GM18498 (cell line): ENCODE measurements around the gene GPX2.

Experiments used
- ATAC-seq: cut with Tn5 transposase; IDR thresholded peaks from one replicate; pipeline ENCODE4 v1.9.1; 2021; ENCODE audit warnings: mild to moderate bottlenecking, moderate library complexity; ENCODE audit not compliant: unreplicated experiment

GPX2 gene

DNA sequence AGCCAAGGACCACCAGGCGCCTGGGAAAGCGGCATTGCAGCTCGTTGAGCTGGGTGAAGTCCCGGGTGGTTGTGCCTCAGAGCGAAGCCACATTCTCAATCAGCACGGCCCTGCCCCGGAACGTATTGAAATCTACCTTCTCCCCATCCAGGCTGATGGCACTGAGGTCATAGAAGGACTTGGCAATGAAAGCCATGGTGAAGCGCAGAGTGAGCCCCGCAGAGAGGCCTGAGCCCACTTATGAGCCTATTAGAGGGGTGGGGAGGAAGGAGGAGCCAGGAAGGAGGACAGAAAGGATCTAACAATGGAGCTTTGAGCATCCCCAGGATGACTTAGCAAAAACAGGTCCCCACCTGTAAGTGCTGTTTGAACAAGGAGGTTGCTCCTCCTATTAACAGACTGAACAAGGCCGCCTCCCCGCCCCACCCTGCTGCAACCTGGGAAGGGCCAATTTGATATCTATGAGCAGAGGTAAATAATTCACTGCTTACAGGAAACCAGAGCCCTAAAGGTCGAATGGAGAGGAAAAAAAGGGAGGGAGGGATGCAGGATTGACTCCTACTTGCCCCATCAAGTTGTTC is at the start of gene GPX2:
TSS of gene GPX2 (minus strand) at position 215 of the 581 bp plus-strand sequence. CDS start at position 196, 19 bp downstream.
- no peak for ATAC-seq

DNA sequence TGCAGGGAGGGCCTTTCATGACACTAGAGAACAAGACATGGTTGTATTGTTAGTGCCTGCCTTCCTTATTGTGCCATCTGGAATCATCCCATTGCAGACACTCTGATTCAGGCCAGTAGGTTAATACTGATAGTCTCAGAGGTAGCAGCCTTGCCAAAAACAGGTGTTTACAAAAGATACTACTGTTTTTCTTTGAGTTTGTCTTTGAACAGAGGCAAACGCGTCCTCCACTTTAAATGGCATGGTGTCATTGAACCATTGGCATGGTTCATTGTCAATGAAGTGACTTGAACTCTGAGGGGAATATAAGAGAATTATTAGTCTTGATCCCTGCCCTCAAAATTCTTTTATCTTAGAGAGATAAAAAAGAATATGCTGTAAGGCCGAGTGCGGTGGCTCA is 48.4 kb upstream of the GPX2 start:
- no peak for ATAC-seq

DNA sequence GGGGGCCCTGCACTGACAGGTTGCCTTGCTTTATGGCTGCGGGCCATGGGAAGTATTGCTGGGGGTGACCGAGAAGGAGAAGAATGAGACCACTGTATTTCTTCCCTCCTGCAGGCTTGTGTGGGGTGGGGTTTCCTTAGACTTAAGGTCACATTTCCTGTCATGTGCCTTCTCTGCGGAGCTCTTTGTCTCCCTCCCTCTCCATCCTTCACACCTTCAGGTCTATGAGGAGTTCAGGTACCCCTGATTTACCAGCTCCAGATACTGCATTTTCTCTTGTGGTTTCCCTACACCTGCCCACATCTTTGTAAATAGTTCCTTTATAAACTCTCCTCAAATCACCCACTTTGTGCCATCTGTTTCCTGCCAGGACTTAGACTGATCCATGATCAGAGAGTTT is 47.8 kb upstream of the GPX2 start:
- no peak for ATAC-seq

DNA sequence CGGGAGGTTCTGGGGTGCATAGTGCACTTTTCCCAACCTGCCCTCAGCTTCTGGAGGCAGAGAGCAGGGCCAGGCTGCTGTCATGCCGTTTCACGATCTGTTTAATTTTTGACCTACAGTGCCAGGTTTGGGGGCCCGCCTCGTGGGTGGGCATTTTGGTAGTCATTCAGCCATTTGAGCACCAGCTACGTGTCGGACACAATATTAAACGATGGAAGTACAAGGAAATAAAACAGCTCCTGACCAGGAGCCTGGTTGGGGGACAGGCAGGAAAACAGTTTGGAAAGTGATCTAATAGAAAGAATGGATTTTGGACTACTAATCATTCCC is 44.9 kb upstream of the GPX2 start:
- no peak for ATAC-seq

DNA sequence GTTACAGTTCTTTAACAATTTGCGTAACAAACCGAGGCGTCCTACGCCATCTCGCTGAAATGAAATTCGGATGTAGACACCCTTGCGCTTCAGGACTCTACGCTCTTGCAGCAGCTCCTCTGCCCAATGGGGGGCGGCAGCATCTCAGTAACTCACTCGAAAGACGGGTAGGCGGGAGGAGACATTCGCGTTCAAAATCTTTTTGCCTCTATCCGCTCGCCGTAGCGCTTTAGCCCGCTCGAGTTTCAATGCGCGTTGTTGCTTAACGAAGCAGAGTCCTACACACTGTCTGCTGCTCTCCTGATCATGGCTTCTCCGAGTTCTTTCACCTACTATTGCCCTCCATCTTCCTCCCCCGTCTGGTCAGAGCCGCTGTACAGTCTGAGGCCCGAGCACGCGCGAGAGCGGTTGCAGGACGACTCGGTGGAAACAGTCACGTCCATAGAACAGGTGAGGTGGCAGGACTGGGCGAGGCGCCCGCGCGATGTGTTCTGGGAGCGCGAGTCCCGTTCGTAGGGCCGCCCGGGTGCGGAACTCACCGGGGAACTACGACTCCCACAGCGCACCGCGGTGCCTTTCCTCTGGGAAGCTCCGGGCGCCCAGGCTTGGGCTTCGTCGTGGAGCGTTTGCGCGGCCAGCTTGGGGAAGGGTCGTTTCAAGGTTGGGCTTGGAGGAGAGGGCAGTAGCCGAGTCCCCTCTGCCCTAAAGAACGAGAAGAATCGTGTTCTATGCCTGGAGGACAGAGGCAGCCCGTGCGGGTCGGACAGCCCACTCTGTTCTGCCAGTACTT is 44.3 kb upstream of the GPX2 start, which contains the start of gene FNTB:
TSS of gene FNTB (plus strand) at position 248 of the 790 bp plus-strand sequence. CDS start at position 307, 59 bp downstream.
- peak; percentile 94 for ATAC-seq

DNA sequence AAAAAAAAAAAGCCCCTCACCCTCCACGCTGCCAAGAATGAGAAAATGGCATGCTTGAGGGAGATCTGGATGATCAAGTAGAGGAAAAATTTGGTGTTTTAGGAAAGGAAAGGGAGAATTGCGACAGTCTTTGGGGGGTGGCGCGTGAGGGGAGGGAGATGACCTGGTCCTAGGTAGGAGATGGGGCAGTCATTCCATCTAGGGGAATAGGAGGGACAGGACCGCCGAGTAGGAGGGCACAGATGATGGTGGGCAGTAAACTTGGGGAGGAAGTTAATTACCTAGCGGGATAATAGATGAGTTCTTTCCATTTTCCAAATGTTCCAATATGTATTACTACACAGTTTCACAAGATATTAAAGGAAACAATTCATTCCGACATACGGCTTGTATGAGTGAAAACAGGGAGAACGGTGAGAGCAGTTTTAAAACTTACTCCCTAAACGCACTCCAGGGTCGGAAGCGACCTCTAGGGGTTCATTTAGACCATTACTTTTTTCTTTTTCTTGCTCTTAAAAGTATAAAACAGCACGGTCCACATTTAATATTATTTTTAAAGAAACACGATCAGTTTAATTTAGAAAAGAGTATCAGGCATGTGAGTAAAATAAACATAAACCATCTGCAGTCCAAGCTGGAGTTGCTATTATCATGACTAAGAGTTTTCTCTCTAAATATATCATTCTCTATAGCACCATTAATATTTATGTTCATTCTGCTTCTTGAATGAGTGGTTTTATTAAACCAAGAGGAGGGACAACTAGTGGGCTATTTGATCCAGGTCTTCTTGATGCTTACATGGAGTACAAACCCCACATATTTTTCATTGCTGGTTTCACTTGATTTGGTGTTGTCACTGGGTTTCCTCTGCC is 41.1 kb upstream of the GPX2 start:
- no peak for ATAC-seq

DNA sequence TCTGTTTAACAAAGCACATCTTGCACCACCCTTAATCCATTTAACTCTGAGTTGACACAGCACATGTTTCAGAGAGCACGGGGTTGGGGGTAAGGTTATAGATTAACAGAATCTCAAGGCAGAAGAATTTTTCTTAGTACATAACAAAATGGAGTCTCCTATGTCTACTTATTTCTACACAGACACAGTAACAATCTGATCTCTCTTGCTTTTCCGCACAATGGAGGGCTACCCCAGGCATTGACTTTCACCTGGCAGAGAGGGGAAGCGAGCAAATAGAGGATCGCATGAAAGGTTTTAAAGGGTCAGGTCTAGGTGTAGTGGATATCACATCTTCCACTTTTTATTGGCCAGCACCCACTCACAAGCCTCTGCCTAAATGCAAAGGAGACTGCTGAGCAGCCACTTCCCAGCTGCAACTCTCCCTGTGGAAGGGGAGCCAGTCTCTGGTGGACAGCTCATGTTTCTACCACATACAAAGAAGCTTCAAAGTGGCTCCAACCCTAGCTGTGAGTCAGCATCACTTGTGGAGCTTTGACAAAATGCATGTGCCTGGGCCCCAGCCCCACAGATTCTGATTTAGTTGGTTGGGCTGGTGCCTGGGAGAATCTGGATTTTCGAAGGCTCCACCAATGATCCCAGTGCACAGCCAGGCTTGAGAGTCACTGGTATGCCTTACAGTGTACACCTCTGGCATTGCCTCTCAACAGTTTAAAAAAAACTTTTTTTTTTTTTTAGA is 37.0 kb upstream of the GPX2 start:
- ATAC-seq: no peak

GRCh38 chr14:64974563-64974962 is 32.0 kb upstream of the GPX2 start:
- no peak for ATAC-seq

GRCh38 chr14:64973826-64974225 is 31.3 kb upstream of the GPX2 start:
- no peak for ATAC-seq

- ATAC-seq: no peak
Measured at GRCh38 chr14:64973026-64973442, 30.5 kb upstream of the GPX2 start.

DNA sequence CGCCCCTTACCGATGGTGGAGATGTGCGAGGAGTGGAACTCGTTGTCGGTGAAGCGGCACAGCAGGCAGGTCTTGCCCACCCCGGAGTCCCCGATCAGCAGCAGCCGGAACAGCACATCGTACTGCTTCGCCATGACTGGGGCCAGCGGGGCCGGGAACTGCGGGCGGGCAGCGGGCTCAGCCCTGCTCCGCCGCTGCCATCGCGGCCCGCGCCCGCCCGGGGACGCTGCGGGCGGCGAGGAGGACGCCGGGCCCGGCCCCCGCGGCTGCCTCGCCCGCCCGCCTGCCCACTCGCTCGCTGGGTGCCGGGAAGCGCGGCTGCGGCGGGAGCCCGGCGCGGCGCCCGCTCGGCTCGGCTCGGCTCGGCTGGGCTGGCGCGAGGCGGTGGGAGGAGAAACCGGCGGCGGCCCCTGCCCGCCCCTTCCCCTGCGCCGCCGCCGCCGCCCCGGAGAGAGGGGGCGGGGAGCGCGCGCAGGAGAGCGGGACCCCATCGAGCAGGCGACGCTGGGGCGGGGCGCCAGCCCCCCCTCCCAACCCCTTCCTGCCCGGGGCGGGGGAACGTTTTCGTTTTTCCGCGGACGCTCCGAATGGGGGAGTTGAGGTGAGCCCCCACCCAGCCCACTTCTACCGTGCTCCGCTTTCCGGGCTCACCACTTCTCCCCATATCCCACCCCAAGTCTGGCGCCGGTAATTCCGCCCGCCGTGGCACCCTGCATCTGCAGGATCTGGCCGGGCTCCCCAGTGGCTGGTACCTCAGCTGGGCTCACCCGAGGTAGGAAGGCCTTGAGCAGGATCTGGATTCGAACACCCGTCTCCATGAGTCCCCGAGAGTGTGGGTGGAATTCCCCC is 29.6 kb upstream of the GPX2 start, which contains the start of gene RAB15:
TSS of gene RAB15 (minus strand) at position 394 of the 849 bp plus-strand sequence. CDS start at position 134, 260 bp downstream.
- peak; percentile 56 for ATAC-seq

DNA sequence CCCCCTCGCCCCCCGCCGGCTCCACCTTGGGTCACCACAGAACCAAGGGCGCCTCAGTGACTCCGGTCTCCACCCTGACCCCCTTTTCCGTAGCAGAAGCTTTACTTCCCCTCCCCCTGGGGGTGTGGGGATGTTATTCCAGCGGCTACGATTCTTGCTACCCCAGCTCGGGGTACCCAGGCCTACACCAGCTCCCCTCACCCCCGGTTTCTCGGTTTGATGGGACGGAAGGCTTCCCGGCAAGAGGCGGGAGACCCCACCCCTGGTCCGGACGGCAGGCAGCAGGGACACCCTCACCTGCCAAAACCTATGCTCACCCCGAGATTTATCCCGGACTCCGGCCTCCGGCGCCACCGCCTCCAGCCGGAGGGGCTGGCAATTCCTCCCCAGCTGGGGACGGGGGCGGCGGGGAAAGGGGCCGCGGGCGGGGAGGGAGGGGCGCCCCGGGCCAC is 29.0 kb upstream of the GPX2 start:
- no peak for ATAC-seq

GRCh38 chr14:64970776-64971477 is 28.4 kb upstream of the GPX2 start:
- ATAC-seq: no peak

- ATAC-seq: no peak
Measured at GRCh38 chr14:64970041-64970440, 27.5 kb upstream of the GPX2 start.

DNA sequence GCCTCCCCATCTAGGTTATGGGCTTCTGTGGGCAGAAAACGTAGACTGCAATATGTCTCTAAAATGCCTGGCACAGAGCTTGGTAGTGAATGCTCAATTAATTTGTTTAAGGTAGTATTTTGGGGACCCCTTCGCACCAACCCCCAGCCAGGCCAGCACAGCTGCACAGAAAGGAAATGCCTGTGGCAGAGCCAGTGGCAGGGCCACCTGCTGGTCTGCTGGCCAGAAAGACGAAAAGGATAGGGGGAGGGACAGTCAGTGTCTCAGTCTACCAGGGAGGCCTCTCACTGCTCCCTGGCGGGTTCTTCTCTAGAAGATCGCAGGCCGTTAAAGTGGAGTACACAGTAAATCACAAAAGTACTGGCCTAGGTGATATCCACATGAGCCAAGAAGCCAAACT is 26.1 kb upstream of the GPX2 start:
- ATAC-seq: no peak

- ATAC-seq: no peak
Measured at GRCh38 chr14:64968167-64968566, 25.6 kb upstream of the GPX2 start.

DNA sequence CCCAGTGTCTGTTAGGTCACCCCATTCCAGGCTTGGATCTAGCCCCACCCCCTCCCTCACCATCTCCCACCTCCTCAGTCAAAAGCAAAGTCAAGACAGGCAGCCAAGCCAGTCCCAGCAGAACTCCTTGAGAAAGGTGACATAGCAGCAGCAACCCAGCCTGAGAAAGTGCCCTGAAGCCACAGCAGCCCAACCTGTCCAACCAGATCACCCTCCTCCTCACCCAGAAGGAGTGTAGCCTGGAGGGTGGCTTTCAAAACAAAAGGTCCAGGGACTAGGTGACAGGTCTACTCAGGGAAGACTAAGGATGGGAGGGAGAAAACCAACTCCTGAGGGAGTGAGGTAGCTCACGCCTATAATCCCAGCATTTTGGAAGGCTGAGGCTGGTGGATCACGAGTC is 24.4 kb upstream of the GPX2 start:
- ATAC-seq: no peak

GRCh38 chr14:64965356-64966000 is 22.9 kb upstream of the GPX2 start:
- ATAC-seq: no peak

- no peak for ATAC-seq
Measured at GRCh38 chr14:64963611-64964010, 21.1 kb upstream of the GPX2 start.
